Measurements from ENCODE around the gene SH3PXD2B.

The SH3PXD2B gene

GRCh38 chr5:172452398-172453205, 1.7 kb downstream of the SH3PXD2B start:
- DNase-seq, result no peak

- DNase-seq, result no peak
These were observed 2.5 kb downstream of the SH3PXD2B start for GRCh38 chr5:172451771-172452197.

DNA sequence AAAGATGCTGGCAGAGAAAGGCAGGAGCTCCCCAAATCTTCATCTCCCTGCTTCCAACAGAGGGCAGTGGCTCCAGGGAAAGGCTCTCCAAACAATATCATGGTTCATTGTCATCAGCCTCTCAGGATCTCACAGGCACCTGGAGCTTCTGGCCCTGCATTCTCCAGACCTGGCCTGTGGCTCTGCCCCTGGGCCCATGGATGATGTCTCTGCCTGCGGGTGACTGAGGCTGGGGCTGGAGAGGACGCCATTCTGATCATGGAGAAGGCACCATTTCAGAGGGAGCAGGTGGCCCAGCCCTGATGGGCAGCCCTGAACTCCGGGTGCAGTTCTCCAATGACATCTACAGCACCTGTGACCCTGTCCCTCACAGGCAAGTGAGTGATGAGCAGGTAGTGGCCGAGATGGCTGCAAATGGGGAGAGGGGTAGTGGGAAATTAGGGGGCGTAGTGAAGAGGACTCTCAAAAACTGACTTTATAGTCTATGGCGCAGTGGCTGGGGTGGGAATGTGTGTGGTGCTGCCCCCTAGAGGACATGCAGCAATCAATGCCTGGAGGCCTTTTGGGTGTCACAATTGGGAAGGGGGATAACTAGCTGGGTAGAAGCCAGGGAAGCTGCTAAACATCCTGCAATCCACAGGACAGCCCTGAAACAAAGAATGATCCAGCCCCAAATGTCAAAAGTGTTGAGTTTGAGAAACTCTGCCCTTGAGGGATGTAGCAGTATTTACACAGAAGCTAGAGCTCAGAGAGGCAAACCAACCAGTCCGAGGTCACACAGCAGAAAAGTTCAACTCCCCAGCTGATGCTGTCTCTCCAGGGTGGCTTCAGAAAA, 3.2 kb downstream of the SH3PXD2B start:
- peak; percentile 34 to 39 for DNase-seq

DNA sequence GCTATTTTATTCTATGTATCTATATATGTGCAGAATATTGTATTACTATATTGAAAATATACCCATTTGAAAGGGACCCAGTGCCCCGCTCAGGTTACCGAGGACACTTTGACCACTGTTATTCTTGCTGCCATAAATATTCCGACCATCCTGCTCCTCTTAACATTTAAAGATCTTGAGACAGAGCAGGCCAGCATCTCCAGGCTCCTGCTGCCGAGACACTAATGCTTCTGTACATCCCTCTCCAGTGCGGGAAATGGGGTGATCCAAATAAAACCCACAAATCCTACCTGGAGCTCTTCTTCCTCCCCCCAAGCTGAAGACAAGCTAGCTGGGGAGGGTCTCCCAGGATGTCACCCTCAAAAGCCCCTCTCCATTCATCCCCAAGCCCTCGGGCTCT, 3.9 kb downstream of the SH3PXD2B start:
- no peak for DNase-seq

- no peak for DNase-seq
These were observed 5.3 kb downstream of the SH3PXD2B start for GRCh38 chr5:172448999-172449398.

DNA sequence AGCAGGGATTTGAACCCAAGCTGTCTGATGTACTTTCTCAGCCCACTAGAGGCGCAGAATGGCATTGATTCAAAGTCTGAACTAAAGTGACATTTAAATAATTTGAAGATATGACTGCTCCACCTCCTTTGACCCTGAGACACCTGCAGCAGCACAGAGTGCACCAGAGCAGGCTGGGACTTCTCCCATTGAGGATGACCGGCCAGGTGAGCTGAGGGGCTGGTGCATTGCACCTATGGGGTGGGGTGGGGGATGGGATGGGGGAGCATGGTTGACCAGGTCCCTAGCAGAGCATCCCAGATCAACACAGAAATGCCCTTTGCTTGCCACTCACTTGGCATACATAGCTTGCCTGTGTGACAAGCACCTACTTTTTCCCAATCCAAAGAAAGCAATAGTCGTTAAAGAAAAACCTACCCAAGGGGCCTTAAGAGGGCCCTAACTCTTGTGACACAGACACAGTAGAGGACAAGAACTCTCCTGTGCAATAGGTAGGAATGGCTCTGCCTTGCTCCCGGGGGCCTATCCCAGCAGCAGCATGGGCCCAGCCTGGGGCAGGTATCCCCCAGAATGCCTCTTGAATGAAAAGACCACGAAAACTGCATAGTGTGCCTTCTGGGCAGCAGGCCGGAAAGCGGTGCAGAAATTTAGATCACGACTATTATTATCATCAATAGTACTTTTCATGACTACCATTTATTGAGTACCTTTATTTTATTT, 6.5 kb downstream of the SH3PXD2B start:
- DNase-seq, result no peak

GRCh38 chr5:172446336-172447051, 7.8 kb downstream of the SH3PXD2B start:
- DNase-seq, result no peak

- DNase-seq, result no peak
These were observed 8.5 kb downstream of the SH3PXD2B start for GRCh38 chr5:172445866-172446265.

DNA sequence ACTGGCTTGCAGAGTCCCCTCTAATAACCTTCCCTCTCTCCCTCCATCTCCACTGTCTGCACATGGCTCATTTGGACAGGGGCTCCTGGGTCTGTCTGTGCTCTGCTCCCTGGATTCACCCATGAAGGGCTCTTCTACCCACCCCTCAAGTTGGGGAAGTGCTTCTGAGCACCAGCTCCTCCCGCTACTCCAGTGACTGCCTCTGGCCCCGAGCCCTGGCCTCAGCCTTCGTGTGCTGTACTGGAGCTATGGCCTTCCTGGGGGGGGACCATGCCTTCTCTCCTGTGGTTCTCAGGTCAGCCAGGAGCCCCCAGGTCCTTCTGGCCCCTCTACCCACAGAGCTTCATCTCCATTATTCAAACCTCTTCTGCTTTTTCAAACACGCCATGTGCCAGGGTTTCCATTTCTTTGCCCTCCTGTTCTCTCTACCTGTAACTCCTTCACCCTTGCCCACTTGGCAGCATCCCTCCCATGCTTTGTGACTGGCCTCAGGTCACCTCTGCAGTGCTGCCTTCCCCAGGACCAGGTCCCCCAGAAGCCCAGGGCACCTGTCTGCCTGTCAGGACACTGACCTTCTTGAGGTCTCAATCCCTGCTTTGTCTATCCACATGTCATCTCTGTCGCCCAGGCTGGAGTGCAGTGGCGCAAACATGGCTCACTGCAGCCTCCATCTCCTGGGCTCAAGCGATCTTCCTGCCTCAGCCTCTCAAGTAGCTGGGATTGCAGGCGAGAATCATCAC, 9.5 kb downstream of the SH3PXD2B start:
- no peak for DNase-seq

GRCh38 chr5:172444110-172444510, 10.2 kb downstream of the SH3PXD2B start:
- DNase-seq, result no peak

- DNase-seq, result peak in 1 of 2 donors; percentile 42
These were observed 10.8 kb downstream of the SH3PXD2B start for GRCh38 chr5:172443441-172444109.

- DNase-seq, result no peak
These were observed 11.7 kb downstream of the SH3PXD2B start for GRCh38 chr5:172442592-172442991.

- no peak for DNase-seq
These were observed 13.0 kb downstream of the SH3PXD2B start for GRCh38 chr5:172441262-172441751.

DNA sequence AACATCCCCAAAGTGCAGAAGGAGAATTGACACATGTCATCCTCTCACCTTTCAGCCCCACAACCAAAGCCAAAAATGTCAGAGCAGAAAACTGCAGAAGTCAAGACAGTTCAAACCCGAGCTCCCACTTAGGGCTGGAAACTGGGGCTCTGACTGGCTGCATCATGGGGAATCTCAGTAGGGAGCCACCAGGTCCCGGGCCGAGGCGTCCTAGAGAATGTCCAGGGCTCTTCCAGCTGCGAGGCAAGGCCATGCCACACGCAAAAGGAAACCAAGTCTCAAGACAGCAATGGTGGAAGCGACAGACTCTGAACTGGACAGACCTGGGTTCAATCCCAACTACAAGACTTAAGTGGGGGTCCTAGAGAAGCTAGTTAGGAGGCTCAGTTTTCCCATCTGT, 13.8 kb downstream of the SH3PXD2B start:
- DNase-seq, result no peak

DNA sequence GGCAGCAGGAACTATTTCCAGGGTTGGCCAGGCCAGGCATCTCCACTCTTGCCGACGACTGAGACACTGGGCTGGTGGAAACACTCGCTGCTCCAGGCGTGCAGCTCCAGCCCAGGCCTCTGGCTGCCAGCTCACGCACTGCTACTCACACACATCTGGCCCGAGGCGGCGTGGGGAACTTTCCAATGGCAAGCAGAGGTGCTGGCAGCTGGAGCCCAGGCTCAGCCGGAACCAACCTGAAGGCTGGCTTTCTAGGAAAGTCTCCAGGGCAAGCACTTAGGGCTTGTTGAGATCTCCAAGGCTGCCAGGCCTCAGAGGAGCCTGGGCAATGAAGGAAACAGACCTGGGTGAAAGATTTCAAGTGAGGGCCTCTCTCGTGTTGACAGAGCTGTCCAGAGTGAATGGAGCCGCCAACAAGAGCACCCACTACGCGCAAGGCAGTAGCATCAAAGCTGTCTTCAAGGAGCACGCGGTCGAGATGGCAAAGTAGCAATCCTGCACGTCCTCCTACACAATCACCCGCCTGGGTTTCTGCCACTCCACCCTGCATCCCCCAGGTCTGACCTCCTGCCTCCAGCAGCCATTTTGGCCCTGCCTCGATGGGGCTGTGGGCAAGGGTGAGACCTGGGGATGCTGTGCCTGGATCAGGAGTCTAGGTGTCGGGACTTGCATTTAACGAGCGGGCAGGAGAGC, 14.4 kb downstream of the SH3PXD2B start:
- no peak for DNase-seq

GRCh38 chr5:172438319-172438668, 16.0 kb downstream of the SH3PXD2B start:
- no peak for DNase-seq

DNA sequence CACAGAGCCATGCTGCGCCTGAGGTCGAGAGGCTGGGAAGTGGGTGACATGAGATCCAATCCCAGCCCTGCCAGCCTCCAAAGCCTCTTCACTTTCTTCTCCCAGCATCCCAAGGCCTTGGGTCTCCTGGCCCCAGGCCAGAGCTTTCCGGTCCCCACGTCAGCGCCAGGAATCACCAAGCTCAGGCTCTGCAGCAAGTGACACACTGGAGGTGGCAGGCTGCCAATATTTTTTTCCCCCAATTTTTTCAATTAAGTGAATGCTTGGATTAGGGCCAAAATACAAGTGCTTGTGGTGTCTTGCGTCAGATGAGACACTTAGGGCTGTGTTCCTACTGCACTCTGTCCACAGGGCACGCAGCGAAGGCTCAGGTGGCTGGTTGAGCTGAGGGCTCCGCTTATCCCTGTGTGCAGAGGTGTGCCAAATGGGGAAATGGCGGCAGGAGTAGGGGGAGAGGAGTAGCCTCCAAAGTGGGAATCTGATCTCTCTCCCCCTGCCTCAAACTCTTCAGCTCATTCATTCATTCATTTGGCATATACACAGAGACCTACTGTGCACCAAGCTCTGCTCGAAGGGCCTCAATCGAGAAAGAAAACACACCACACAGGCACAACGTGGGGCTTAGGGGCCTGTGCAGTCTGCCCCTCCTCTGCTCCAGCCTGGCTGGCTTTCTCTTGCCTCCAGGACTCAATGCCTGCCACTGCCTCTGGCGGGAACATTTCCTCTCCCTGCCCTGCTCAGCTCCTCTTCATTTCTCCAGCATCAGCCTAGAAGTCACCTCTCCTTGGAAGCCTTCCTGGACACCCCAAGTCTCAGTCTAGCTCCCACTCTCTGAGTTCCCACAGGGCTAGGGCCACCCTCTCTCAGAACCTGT, 16.6 kb downstream of the SH3PXD2B start:
- DNase-seq, result peak in 1 of 2 donors; percentile 7

DNA sequence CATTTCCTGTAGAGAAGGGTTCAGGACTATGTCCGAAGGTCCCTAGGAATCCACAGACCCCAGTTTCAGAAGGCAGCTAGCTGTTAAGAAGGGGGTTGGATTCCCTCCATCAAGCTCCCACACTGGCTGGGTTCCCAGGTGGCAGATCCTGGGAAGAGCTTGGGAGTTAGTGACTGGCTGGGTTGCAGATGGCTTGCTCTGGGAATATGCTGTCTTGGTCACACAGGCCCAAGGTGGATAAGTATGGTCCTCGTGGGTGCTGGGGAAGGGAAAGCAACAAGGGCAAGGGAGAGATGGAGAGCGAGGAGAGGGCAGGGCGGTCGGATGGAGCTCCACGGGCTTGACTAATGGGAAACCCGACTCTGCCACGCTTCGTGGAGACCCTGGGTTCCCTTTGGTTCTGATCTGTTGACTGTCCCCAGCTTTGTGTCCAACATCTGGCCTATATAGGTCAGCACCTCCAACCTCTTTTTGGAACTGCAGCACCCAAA, 17.4 kb downstream of the SH3PXD2B start:
- DNase-seq, result no peak
